ENCODE results near the gene MMP24OS. TPM values are rescaled to one million over a fixed set of nuclear protein-coding genes. Genes with fewer than 3 reads are reported as not detected.

The MMP24OS gene
- total and polyA plus RNA-seq, 4 donors = 5.2 to 16.0 (median 10.3) TPM

DNA sequence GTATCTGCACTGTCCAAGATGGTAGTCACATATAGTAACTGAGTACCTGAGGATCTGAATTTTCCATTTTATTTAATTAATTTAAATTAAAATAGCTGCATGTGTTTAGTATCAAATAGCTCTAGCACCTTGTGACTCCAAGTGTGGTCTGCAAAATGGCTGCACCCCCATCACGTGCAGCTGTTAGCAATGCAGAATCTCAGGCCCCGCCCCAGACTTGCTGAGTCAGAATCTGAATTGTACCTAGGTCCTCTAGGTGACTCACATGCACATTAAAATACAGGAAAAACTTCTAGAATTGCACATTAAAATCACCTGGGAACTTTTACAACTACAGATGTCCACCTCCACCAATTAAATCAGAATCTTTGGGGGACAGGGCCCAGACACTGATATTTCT, 33.5 kb upstream of the MMP24OS start:
- peaks cover 0 to 4% (median 0%) of the 10 kb centered on the region in 4 donors for H3K36me3 ChIP-seq (ENCODE audit: control insufficient read depth in 4 of 4, insufficient read depth in 3 of 4, low read depth in 1 of 4, low read length in 3 of 4)
- no peak overlapping the region for H3K9ac ChIP-seq (ENCODE audit: low read depth in 1 of 2, low read length in 2 of 2)
- H3K4me3 ChIP-seq (ENCODE audit: low read depth in 1 of 3, low read length in 3 of 3) = no peak overlapping the region
- H3K27ac ChIP-seq (ENCODE audit: low read depth in 1 of 2, low read length in 2 of 2) = no peak overlapping the region
- no peaks in the 10 kb centered on the region for H3K9me3 ChIP-seq (ENCODE audit: control insufficient read depth in 4 of 4, low read length in 3 of 4)
- no peak for DNase-seq (ENCODE audit: low spot score)
- TF ChIP-seq JUND (IDR thresholded peaks at IDR 0.05) (no peak), FOXA1 (IDR thresholded peaks at IDR 0.05) (no peak), RXRA (IDR thresholded peaks at IDR 0.05) (no peak), SP1 (IDR thresholded peaks at IDR 0.05) (no peak), EGR1 (IDR thresholded peaks at IDR 0.05; ENCODE audit: low read depth in 2 of 2) (no peak), NR2F2 (IDR thresholded peaks at IDR 0.05) (no peak), YY1 (IDR thresholded peaks at IDR 0.05) (no peak)
- TF ChIP-seq, protein P1, sequence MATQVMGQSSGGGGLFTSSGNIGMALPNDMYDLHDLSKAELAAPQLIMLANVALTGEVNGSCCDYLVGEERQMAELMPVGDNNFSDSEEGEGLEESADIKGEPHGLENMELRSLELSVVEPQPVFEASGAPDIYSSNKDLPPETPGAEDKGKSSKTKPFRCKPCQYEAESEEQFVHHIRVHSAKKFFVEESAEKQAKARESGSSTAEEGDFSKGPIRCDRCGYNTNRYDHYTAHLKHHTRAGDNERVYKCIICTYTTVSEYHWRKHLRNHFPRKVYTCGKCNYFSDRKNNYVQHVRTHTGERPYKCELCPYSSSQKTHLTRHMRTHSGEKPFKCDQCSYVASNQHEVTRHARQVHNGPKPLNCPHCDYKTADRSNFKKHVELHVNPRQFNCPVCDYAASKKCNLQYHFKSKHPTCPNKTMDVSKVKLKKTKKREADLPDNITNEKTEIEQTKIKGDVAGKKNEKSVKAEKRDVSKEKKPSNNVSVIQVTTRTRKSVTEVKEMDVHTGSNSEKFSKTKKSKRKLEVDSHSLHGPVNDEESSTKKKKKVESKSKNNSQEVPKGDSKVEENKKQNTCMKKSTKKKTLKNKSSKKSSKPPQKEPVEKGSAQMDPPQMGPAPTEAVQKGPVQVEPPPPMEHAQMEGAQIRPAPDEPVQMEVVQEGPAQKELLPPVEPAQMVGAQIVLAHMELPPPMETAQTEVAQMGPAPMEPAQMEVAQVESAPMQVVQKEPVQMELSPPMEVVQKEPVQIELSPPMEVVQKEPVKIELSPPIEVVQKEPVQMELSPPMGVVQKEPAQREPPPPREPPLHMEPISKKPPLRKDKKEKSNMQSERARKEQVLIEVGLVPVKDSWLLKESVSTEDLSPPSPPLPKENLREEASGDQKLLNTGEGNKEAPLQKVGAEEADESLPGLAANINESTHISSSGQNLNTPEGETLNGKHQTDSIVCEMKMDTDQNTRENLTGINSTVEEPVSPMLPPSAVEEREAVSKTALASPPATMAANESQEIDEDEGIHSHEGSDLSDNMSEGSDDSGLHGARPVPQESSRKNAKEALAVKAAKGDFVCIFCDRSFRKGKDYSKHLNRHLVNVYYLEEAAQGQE (IDR thresholded peaks at IDR 0.05) = no peak
- TF ChIP-seq, protein P2, sequence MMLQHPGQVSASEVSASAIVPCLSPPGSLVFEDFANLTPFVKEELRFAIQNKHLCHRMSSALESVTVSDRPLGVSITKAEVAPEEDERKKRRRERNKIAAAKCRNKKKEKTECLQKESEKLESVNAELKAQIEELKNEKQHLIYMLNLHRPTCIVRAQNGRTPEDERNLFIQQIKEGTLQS (IDR thresholded peaks at IDR 0.05) = no peak
- H3K4me1 ChIP-seq (ENCODE audit: control insufficient read depth in 4 of 4, insufficient read depth in 4 of 4, low read length in 3 of 4) = peaks cover 2 to 18% (median 16%) of the 10 kb centered on the region in 4 donors
- 94% methylated on average over 2 of the region's 2 CpGs for WGBS
- H3K27me3 ChIP-seq (ENCODE audit: control insufficient read depth in 4 of 4, insufficient read depth in 4 of 4, low read length in 3 of 4) = no peaks in the 10 kb centered on the region

DNA sequence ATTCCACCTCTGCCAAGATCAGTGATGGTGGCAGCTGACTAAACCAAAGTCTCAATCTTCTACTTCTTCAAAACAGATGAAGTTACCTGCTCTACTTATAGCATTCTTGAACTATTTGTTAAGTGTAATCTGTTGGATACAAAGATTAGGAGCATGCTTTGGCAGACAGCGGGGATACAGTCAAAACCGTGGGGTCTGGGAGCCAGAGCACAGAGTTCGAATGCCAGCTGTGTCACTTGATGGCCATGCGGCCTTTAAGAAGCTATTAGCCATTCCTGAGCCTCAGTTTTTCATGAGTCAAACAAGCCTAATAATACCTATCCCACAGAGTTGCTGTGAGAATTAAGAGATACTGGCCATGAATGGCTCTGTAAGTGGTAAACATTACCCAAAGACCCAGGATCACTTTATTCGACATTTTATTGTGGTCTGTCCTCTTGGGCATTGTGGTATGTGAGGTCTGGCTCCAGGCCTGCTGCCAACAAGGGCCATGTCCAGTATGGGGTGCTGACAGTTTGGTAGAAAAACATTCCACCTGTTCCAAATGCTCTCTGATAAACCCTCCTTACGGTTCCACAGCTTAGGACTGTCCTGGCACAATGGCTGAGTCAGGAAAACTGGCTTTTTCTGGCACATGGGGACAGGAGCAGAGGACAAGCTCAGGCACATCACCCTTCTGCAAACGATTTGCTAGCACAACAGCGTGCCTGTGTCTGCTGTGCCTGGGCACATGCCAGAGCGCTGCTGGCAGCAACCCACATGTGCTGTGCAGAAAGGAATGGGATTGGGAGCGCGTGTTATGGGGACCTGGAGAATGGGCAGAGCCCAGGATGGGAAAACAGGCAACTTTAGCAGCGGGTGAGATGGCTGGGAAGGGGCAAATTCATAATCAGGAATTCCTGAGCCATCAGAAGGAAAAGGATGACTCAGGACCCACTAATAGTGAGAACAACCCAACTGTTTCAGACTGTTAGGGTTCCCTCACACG, 30.0 kb upstream of the MMP24OS start:
- DNase-seq (ENCODE audit: low spot score) = no peak
- H3K9ac ChIP-seq (ENCODE audit: low read depth in 1 of 2, low read length in 2 of 2) = no peak overlapping the region
- peak overlapping the region; percentile 72 to 74 for H3K27ac ChIP-seq (ENCODE audit: low read depth in 1 of 2, low read length in 2 of 2)
- 53% methylated on average over 13 of the region's 13 CpGs for WGBS
- H3K36me3 ChIP-seq (ENCODE audit: control insufficient read depth in 4 of 4, insufficient read depth in 3 of 4, low read depth in 1 of 4, low read length in 3 of 4) = peaks cover 0 to 6% (median 0%) of the 10 kb centered on the region in 4 donors
- H3K4me1 ChIP-seq (ENCODE audit: control insufficient read depth in 4 of 4, insufficient read depth in 4 of 4, low read length in 3 of 4) = peaks cover 2 to 25% (median 19%) of the 10 kb centered on the region in 4 donors
- H3K27me3 ChIP-seq (ENCODE audit: control insufficient read depth in 4 of 4, insufficient read depth in 4 of 4, low read length in 3 of 4) = no peaks in the 10 kb centered on the region
- no peak overlapping the region for H3K4me3 ChIP-seq (ENCODE audit: low read depth in 1 of 3, low read length in 3 of 3)
- TF ChIP-seq RAD21 (IDR thresholded peaks at IDR 0.05) (peak; percentile 49 to 60), JUND (IDR thresholded peaks at IDR 0.05) (peak in 1 of 2 donors; percentile 72), FOXA1 (IDR thresholded peaks at IDR 0.05) (peak; percentile 49), EGR1 (IDR thresholded peaks at IDR 0.05; ENCODE audit: low read depth in 2 of 2) (no peak), FOXA2 (IDR thresholded peaks at IDR 0.05) (peak; percentile 22), HNF4A (conservative IDR thresholded peaks at IDR 0.05) (peak; percentile 63 to 75), YY1 (IDR thresholded peaks at IDR 0.05) (peak; percentile 83), SP1 (IDR thresholded peaks at IDR 0.05) (peak; percentile 71), RXRA (IDR thresholded peaks at IDR 0.05) (peak; percentile 64 to 78), TAF1 (conservative IDR thresholded peaks at IDR 0.05) (no peak)
- TF ChIP-seq, protein P1 (IDR thresholded peaks at IDR 0.05) = peak; percentile 44
- no peaks in the 10 kb centered on the region for H3K9me3 ChIP-seq (ENCODE audit: control insufficient read depth in 4 of 4, low read length in 3 of 4)
